Left ventricle myocardium inferior (tissue), 1 donor: Measurements from ENCODE around the gene PLEKHG3. TPM values are rescaled to one million over a fixed set of nuclear protein-coding genes. Genes with fewer than 3 reads are reported as not detected.

ENCODE experiments used
- DNase-seq: peaks from one replicate; pipeline ENCODE4 v3.0.0-alpha.2; 2020
- H3K27ac ChIP-seq: fragments of 200-600 bp; replicated peaks from 2 replicates; pipeline ENCODE4 v1.8.0; 2021
- H3K27me3 ChIP-seq: fragments of 200-600 bp; 2 replicates; pipeline ENCODE4 v1.8.0; 2021; ENCODE audit warnings: low read depth
- H3K36me3 ChIP-seq: fragments of 200-600 bp; 2 replicates; pipeline ENCODE4 v1.8.0; 2021
- H3K4me1 ChIP-seq: fragments of 200-600 bp; 2 replicates; pipeline ENCODE4 v1.8.0; 2021
- H3K4me3 ChIP-seq: fragments of 200-600 bp; 2 replicates; pipeline ENCODE4 v1.8.0; 2021; ENCODE audit warnings: mild to moderate bottlenecking, moderate library complexity
- H3K9me3 ChIP-seq: fragments of 200-600 bp; replicated peaks from 2 replicates; pipeline ENCODE4 v1.8.0; 2021
- CTCF ChIP-seq: fragments of 200-600 bp; IDR thresholded peaks from 2 replicates; pipeline ENCODE4 v1.8.0; 2021; ENCODE audit warnings: antibody characterized with exemption, mild to moderate bottlenecking, borderline replicate concordance
- intact Hi-C: fragments of 100-400 bp; cut with micrococcal nuclease; formaldehyde crosslinking; loops from one replicate; pipeline ENCODE4 v1.11.0; 2022
- total RNA-seq: library from RNA; stranded (reverse); fragmentation: NEBNext Ultra II Directional; extraction: Animal tissue kit (Norgen Biotek cat#: 25700); gene quantifications from one replicate; pipeline ENCODE4 v1.2.1, GENCODE V29; 2021
- donor health status: DM: no; HTN: yes; CAD: no; lungs with severe emphysema.

PLEKHG3 gene
- total RNA-seq, 1 donor from 2014 or later, result 16.5 TPM

DNA sequence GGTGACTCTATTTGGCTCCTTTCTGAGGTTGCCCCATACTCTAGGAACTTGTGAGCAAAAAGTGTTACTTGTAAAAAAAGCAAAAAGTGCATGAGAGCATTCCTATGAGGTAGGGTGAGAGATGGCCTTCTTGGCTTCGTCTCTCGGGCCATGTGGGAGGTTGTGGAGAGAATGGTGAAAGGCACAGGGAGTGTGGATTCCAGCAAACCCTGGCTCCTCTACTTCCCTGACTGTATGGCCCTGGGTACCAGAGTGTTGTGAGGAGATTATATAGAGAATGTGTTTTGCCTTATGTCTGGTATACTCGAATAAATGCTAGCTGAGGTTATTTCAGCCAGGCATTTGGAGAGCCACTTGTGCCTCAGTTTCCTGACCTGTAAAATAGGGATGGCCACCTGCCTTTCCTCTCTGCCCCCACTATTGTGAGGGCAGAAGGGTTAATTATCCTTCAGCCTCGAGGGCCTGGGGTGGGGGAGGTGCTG is 11.0 kb downstream of the PLEKHG3 start:
- Histone ChIP-seq H3K4me3 (peak overlapping the region; percentile 59), H3K27me3 (no peaks in the 10 kb centered on the region), H3K27ac (peak overlapping the region; percentile 60), H3K9me3 (peaks cover 22% of the 10 kb centered on the region), H3K4me1 (peaks cover 69% of the 10 kb centered on the region), H3K36me3 (no peaks in the 10 kb centered on the region)
- no peak for TF ChIP-seq CTCF
- no peak for DNase-seq
- intact Hi-C loops, result no loop called here

- no peak for TF ChIP-seq CTCF
- peaks cover 69% of the 10 kb centered on the region for H3K4me1 ChIP-seq
- no peaks in the 10 kb centered on the region for H3K36me3 ChIP-seq
- DNase-seq, result no peak
- peak overlapping the region; percentile 60 for H3K27ac ChIP-seq
- H3K27me3 ChIP-seq, result no peaks in the 10 kb centered on the region
- H3K9me3 ChIP-seq, result peaks cover 22% of the 10 kb centered on the region
- peak overlapping the region; percentile 59 for H3K4me3 ChIP-seq
- intact Hi-C loops, result no loop called here
Observed at GRCh38 chr14:64715628-64716412, 11.6 kb downstream of the PLEKHG3 start.

GRCh38 chr14:64717870-64718269 is 13.6 kb downstream of the PLEKHG3 start:
- Histone ChIP-seq H3K27ac (peak overlapping the region; percentile 57), H3K4me3 (no peak overlapping the region), H3K27me3 (no peaks in the 10 kb centered on the region), H3K36me3 (no peaks in the 10 kb centered on the region), H3K9me3 (peaks cover 16% of the 10 kb centered on the region), H3K4me1 (peaks cover 82% of the 10 kb centered on the region)
- intact Hi-C loops, result no loop called here
- DNase-seq, result no peak
- no peak for TF ChIP-seq CTCF

DNA sequence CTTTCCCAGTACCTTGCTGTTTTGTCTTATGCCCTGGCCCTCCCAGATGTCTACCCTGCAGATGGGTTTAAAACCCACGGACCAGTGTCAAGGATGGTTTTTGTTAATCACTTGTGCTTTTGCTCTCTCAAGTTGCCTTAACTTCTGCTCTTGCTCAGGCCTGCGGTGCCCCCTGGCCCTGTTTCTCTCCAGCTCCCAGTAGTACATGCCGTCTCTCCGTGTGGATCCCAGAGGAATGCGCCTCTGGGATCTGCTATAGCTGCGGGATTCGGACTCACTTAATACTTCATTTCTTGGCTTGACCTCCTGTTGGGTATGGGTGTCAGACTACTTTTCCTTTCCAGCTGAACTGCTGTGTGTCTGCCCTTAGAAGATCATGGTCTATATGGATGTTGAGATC is 14.5 kb downstream of the PLEKHG3 start:
- Histone ChIP-seq H3K36me3 (no peaks in the 10 kb centered on the region), H3K4me3 (no peak overlapping the region), H3K27me3 (no peaks in the 10 kb centered on the region), H3K4me1 (peaks cover 90% of the 10 kb centered on the region), H3K9me3 (peaks cover 7% of the 10 kb centered on the region), H3K27ac (peak overlapping the region; percentile 57)
- TF ChIP-seq CTCF, result no peak
- no peak for DNase-seq
- intact Hi-C loops, result no loop called here

GRCh38 chr14:64719601-64720000 is 15.4 kb downstream of the PLEKHG3 start:
- no peaks in the 10 kb centered on the region for H3K9me3 ChIP-seq
- no peak for DNase-seq
- no peaks in the 10 kb centered on the region for H3K36me3 ChIP-seq
- no peak overlapping the region for H3K4me3 ChIP-seq
- no peak for TF ChIP-seq CTCF
- intact Hi-C loops, result no loop called here
- H3K4me1 ChIP-seq, result peaks cover 96% of the 10 kb centered on the region
- H3K27me3 ChIP-seq, result no peaks in the 10 kb centered on the region
- H3K27ac ChIP-seq, result peak overlapping the region; percentile 57
